ENCODE results near the gene SULF2.

Gene SULF2

DNA sequence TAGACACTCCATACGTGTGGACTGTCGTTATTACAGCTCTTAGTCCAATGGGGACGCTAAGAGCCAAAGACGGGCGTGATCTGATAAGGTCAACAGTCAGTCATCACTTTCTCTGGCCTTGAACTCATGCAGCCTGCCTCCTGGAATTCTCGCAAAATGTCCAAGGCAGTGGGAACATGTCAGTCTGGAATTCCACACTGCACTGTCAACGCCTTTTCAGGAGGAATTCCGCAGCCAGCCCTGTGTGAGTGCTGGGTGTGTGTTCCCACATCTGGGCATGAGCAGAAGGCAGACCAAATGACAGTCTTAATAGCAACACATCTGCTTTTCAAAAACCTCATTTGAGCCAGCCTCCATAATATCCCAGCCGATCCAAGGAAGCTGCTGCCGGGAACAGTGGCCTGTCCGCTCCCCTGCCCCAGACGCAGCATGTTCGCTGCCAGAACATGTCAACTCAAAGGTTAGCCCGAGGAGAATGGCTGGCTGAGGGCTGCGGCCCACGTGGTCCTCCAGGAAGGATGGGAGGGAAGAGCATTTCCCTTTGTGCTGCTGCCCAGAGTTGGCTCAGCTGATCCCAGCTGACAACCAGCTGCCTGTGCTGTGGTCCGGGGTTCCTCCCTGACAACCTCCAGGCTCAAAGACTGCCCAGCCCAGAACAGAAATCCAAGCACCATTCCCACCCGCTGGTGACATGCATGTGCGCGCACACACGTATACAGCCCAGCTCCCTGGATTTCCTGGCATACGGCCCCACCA, 103.1 kb downstream of the SULF2 start:
- DNase-seq (ENCODE audit: low read depth) = peak; percentile 29
- no peak overlapping the region for H3K4me3 ChIP-seq (ENCODE audit: control insufficient read depth, low read depth, low read length)
- TF ChIP-seq CTCF (conservative IDR thresholded peaks at IDR 0.05; ENCODE audit: control insufficient read depth, insufficient read depth, low read depth, low read length) = no peak

GRCh38 chr20:47680804-47681529, 104.3 kb downstream of the SULF2 start:
- no peak for TF ChIP-seq CTCF (conservative IDR thresholded peaks at IDR 0.05; ENCODE audit: control insufficient read depth, insufficient read depth, low read depth, low read length)
- DNase-seq (ENCODE audit: low read depth) = no peak
- H3K4me3 ChIP-seq (ENCODE audit: control insufficient read depth, low read depth, low read length) = no peak overlapping the region

- TF ChIP-seq CTCF (conservative IDR thresholded peaks at IDR 0.05; ENCODE audit: control insufficient read depth, insufficient read depth, low read depth, low read length) = no peak
- DNase-seq (ENCODE audit: low read depth) = no peak
- no peak overlapping the region for H3K4me3 ChIP-seq (ENCODE audit: control insufficient read depth, low read depth, low read length)
Measured at GRCh38 chr20:47679462-47679861, 105.8 kb downstream of the SULF2 start.

- no peak for TF ChIP-seq CTCF (conservative IDR thresholded peaks at IDR 0.05; ENCODE audit: control insufficient read depth, insufficient read depth, low read depth, low read length)
- DNase-seq (ENCODE audit: low read depth) = no peak
- no peak overlapping the region for H3K4me3 ChIP-seq (ENCODE audit: control insufficient read depth, low read depth, low read length)
Measured at GRCh38 chr20:47678536-47678935, 106.7 kb downstream of the SULF2 start.

DNA sequence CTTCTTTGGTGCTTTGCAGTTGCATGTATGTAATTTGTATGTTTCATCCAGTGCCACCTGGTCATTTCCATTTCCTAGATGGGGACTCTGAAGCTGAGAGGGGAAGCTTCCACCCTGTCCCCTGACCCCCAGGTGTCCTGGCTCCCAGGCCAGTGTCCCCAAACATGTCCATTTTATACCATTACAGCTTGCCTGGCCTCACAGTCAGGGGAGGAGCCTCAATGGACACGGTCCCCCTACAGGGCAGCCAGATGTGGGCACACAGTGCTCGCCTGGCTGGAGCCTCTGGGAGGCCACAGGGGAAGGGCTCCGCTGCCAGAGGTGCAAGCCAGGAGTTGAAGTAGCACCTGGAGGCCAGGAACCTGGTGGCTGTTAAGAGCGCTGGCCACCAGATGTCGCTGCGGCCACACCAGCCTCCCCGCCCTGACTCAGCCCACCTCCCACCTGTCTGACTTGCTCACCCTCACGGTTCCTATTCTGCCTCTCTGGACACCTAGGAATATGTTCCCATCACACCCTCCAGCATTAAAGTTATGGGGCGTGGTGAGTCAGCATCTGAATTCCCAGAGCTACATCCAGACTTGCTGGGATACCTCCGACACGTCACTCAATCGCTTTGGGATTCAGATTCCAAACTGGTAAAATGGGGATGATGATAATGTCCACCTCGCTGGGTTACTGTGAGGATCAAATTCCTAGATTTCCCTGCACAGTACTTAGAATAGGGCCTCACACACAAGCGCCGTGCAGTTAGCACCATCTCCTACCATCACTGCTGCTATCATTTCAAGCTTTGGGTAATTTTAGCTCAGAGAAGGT, 107.4 kb downstream of the SULF2 start:
- H3K4me3 ChIP-seq (ENCODE audit: control insufficient read depth, low read depth, low read length) = no peak overlapping the region
- TF ChIP-seq CTCF (conservative IDR thresholded peaks at IDR 0.05; ENCODE audit: control insufficient read depth, insufficient read depth, low read depth, low read length) = peak; percentile 64
- peak; percentile 31 for DNase-seq (ENCODE audit: low read depth)

DNA sequence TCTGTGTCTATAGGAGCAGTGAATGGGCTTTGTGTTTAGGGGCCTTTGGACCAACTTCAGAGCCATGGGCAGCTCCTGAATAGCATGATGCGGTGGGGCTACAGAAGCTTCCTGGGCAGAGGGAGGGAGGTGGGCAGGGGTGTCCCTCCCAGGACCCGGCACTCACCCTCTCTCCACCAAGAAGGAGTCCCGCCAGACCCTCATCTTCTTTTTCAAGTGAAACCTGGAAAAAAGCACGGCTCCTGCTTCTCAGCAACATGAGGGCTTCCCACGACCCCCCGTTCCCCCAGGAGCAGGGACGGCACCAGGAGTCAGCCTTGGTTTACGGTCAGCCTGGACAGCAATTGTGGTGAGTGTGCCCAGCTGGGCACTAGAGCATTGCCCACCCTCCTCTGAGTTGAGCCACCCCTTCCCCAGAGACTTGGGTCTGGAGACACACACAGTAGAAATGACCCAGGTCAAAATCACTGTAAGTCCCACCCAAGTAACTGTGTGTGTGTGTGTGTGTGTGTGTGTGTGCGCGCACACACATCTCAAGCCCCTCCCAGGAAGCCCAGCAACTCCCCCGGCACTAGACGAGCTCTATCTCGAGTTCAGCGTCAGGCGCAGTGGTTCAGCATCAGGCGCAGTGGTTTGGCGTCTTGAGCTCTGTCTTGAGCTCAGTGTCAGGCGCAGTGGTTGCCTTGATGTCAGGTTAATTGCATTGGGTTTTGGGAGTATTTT, 108.2 kb downstream of the SULF2 start:
- DNase-seq (ENCODE audit: low read depth) = no peak
- no peak for TF ChIP-seq CTCF (conservative IDR thresholded peaks at IDR 0.05; ENCODE audit: control insufficient read depth, insufficient read depth, low read depth, low read length)
- no peak overlapping the region for H3K4me3 ChIP-seq (ENCODE audit: control insufficient read depth, low read depth, low read length)
